ENCODE measurements around the gene GPR3.

GRCh38 chr1:27356277-27356618 lies 36.2 kb upstream of the GPR3 start:
- no peak for TF ChIP-seq POLR2A (IDR thresholded peaks at IDR 0.05; ENCODE audit: low read length)
- no peak for TF ChIP-seq GATA1 (IDR thresholded peaks at IDR 0.05; ENCODE audit: low read depth, low read length)
